Neural cell (in vitro differentiated cells): ENCODE data around the gene DSCAML1. TPM values are rescaled to one million over a fixed set of nuclear protein-coding genes. Genes with fewer than 3 reads are reported as not detected.

Experiments
- H2AFZ ChIP-seq: fragments of 200-600, 300-800 bp; sonication (generic), shearing (Covaris generic); 2 replicates; pipeline ENCODE4 v1.6.0; 2014; ENCODE audit warnings: low read depth, mild to moderate bottlenecking, antibody characterized with exemption, low read length, moderate library complexity
- H3F3A ChIP-seq: fragments of 200-600 bp; shearing (Covaris generic); 2 replicates; pipeline ENCODE4 v1.6.1; 2016; ENCODE audit warnings: mild to moderate bottlenecking, moderate library complexity, mixed read lengths, antibody characterized with exemption, low read length; ENCODE audit not compliant: insufficient read depth, poor library complexity, severe bottlenecking
- H3K27ac ChIP-seq: fragments of 200-600, 300-800 bp; sonication (generic), shearing (Covaris generic); 2 replicates; pipeline ENCODE4 v1.5.1; 2014; ENCODE audit warnings: mild to moderate bottlenecking, low read length, moderate library complexity
- H3K27me3 ChIP-seq: fragments of 300-800, 200-600 bp; sonication (generic), shearing (Covaris generic); 2 replicates; pipeline ENCODE4 v1.6.0; 2014; ENCODE audit warnings: mild to moderate bottlenecking, low read depth, low read length, moderate library complexity; ENCODE audit not compliant: insufficient read depth
- H3K36me3 ChIP-seq: fragments of 300-800, 200-600 bp; sonication (generic), shearing (Covaris generic); 2 replicates; pipeline ENCODE4 v1.5.1; 2014; ENCODE audit warnings: mild to moderate bottlenecking, antibody characterized with exemption, low read length, moderate library complexity; ENCODE audit not compliant: insufficient read depth
- H3K4me2 ChIP-seq: fragments of 300-800, 200-600 bp; sonication (generic), shearing (Covaris generic); 2 replicates; pipeline ENCODE4 v1.6.0; 2014; ENCODE audit warnings: mild to moderate bottlenecking, low read length
- H3K4me3 ChIP-seq: fragments of 300-800, 200-600 bp; sonication (generic), shearing (Covaris generic); 2 replicates; pipeline ENCODE4 v1.5.1; 2014; ENCODE audit warnings: mild to moderate bottlenecking, low read length, moderate library complexity
- H3K79me2 ChIP-seq: fragments of 200-600 bp; shearing (Covaris generic); replicated peaks from 2 replicates; pipeline ENCODE4 v1.6.0; 2014; ENCODE audit warnings: mild to moderate bottlenecking, low read length, moderate library complexity; ENCODE audit not compliant: insufficient read depth
- H3K9ac ChIP-seq: fragments of 300-800, 200-600 bp; sonication (generic), shearing (Covaris generic); 2 replicates; pipeline ENCODE4 v1.6.1; 2016; ENCODE audit warnings: mild to moderate bottlenecking, low read length, mixed read lengths
- H3K9me2 ChIP-seq: fragments of 200-600 bp; shearing (Covaris generic); 2 replicates; pipeline ENCODE4 v1.6.1; 2016; ENCODE audit warnings: mild to moderate bottlenecking, low read length, mixed read lengths; ENCODE audit not compliant: insufficient read depth
- H3K9me3 ChIP-seq: fragments of 200-600, 300-800 bp; sonication (generic), shearing (Covaris generic); 2 replicates; pipeline ENCODE4 v1.6.1; 2016; ENCODE audit warnings: mild to moderate bottlenecking, mixed run types, low read length, moderate library complexity, mixed read lengths
- H4K20me1 ChIP-seq: fragments of 200-600 bp; shearing (Covaris generic); 2 replicates; pipeline ENCODE4 v1.6.1; 2016; ENCODE audit warnings: mild to moderate bottlenecking, mixed run types; ENCODE audit not compliant: insufficient read depth
- CTCF ChIP-seq: fragments of 450-650 bp; IDR thresholded peaks from 2 replicates; pipeline ENCODE4 v1.5.1; 2014; ENCODE audit warnings: antibody characterized with exemption, mild to moderate bottlenecking, moderate library complexity; ENCODE audit not compliant: poor library complexity, severe bottlenecking
- EP300 ChIP-seq: fragments of 450-650 bp; conservative IDR thresholded peaks from 2 replicates; pipeline ENCODE4 v1.6.1; 2014; ENCODE audit warnings: antibody characterized with exemption, mild to moderate bottlenecking, moderate library complexity; ENCODE audit not compliant: poor library complexity, severe bottlenecking
- EZH2 ChIP-seq: fragments of 200-600, 300-800 bp; shearing (Covaris generic), sonication (generic); IDR thresholded peaks from 2 replicates; pipeline ENCODE4 v1.6.1; 2014; ENCODE audit warnings: antibody characterized with exemption, low read length, borderline replicate concordance, mild to moderate bottlenecking; ENCODE audit not compliant: insufficient read depth, poor library complexity, severe bottlenecking
- MXI1 ChIP-seq: fragments of 450-650 bp; conservative IDR thresholded peaks from 2 replicates; pipeline ENCODE4 v1.6.1; 2014; ENCODE audit warnings: antibody characterized with exemption, mild to moderate bottlenecking; ENCODE audit not compliant: poor library complexity, severe bottlenecking
- POLR2AphosphoS5 ChIP-seq: IDR thresholded peaks from 2 replicates; pipeline ENCODE4 v1.6.1; 2012
- RAD21 ChIP-seq: fragments of 450-650 bp; conservative IDR thresholded peaks from 2 replicates; pipeline ENCODE4 v1.6.1; 2014; ENCODE audit warnings: antibody characterized with exemption, mild to moderate bottlenecking, moderate library complexity
- REST ChIP-seq: IDR thresholded peaks from 2 replicates; pipeline ENCODE4 v1.6.1; 2012; ENCODE audit warnings: borderline replicate concordance
- SMC3 ChIP-seq: fragments of 450-650 bp; conservative IDR thresholded peaks from 2 replicates; pipeline ENCODE4 v1.6.1; 2014; ENCODE audit warnings: antibody characterized with exemption, mild to moderate bottlenecking, moderate library complexity; ENCODE audit not compliant: poor library complexity
- TAF1 ChIP-seq: IDR thresholded peaks from 2 replicates; pipeline ENCODE4 v1.6.1; 2012; ENCODE audit warnings: low read depth
- polyA plus RNA-seq: library from polyadenylated mRNA; depleted of rRNA; stranded (reverse); fragments of >200 nt; gene quantifications from 2 replicates; pipeline ENCODE4 v1.2.3, GENCODE V29; 2014

Gene DSCAML1
- polyA plus RNA-seq, 1 donor from 2014 or later: 1.3 TPM

GRCh38 chr11:117394221-117394925 lies 402.6 kb downstream of the DSCAML1 start:
- no peak overlapping the region for H3K9ac ChIP-seq
- H3K9me3 ChIP-seq: peaks cover 5% of the 10 kb centered on the region
- no peak overlapping the region for H3K4me3 ChIP-seq
- no peaks in the 10 kb centered on the region for H4K20me1 ChIP-seq
- no peak overlapping the region for H2AFZ ChIP-seq
- no peak overlapping the region for H3K27ac ChIP-seq
- H3K36me3 ChIP-seq: peaks cover 7% of the 10 kb centered on the region
- no peaks in the 10 kb centered on the region for H3K79me2 ChIP-seq
- no peaks in the 10 kb centered on the region for H3K9me2 ChIP-seq
- TF ChIP-seq POLR2AphosphoS5 (no peak), SMC3 (no peak), EZH2 (no peak), TAF1 (no peak), REST (no peak), CTCF (no peak), MXI1 (no peak), RAD21 (no peak), EP300 (no peak)
- H3K27me3 ChIP-seq: no peaks in the 10 kb centered on the region
- no peak overlapping the region for H3K4me2 ChIP-seq
- no peaks in the 10 kb centered on the region for H3F3A ChIP-seq

- no peak overlapping the region for H3K9ac ChIP-seq
- H3K27me3 ChIP-seq: no peaks in the 10 kb centered on the region
- H2AFZ ChIP-seq: no peak overlapping the region
- H3K27ac ChIP-seq: no peak overlapping the region
- no peaks in the 10 kb centered on the region for H4K20me1 ChIP-seq
- H3F3A ChIP-seq: no peaks in the 10 kb centered on the region
- no peaks in the 10 kb centered on the region for H3K9me2 ChIP-seq
- H3K4me2 ChIP-seq: no peak overlapping the region
- H3K9me3 ChIP-seq: no peaks in the 10 kb centered on the region
- H3K36me3 ChIP-seq: peaks cover 7% of the 10 kb centered on the region
- H3K4me3 ChIP-seq: no peak overlapping the region
- TF ChIP-seq TAF1: no peak
- no peak for TF ChIP-seq RAD21
- no peak for TF ChIP-seq EZH2
- TF ChIP-seq POLR2AphosphoS5: no peak
- no peak for TF ChIP-seq CTCF
- TF ChIP-seq SMC3: no peak
- no peak for TF ChIP-seq REST
- TF ChIP-seq EP300: no peak
- no peak for TF ChIP-seq MXI1
- no peaks in the 10 kb centered on the region for H3K79me2 ChIP-seq
Measured at GRCh38 chr11:117392979-117393378, 404.0 kb downstream of the DSCAML1 start.
